ENCODE data around the gene RNF10. TPM values are rescaled to one million over a fixed set of nuclear protein-coding genes. Genes with fewer than 3 reads are reported as not detected.

Gene RNF10
- total RNA-seq, 1 donor from 2014 or later: 274 TPM

- intact Hi-C loops (cut with micrococcal nuclease): no loop called here
- no peak for DNase-seq
- Histone ChIP-seq H3K4me3 (no peak overlapping the region), H3K27me3 (ENCODE audit: low read depth) (no peaks in the 10 kb centered on the region), H3K9me3 (replicated peaks) (no peaks in the 10 kb centered on the region), H3K36me3 (no peaks in the 10 kb centered on the region), H3K27ac (replicated peaks) (peak overlapping the region; percentile 92), H3K4me1 (peaks cover 19% of the 10 kb centered on the region)
- TF ChIP-seq CTCF (IDR thresholded peaks at IDR 0.05; ENCODE audit: borderline replicate concordance): no peak
Measured at GRCh38 chr12:120590741-120591407, 56.7 kb downstream of the RNF10 start.

- intact Hi-C loops (cut with micrococcal nuclease): no loop called here
- Histone ChIP-seq H3K36me3 (no peaks in the 10 kb centered on the region), H3K27me3 (ENCODE audit: low read depth) (peaks cover 5% of the 10 kb centered on the region), H3K4me1 (peaks cover 19% of the 10 kb centered on the region), H3K9me3 (replicated peaks) (no peaks in the 10 kb centered on the region), H3K4me3 (no peak overlapping the region), H3K27ac (replicated peaks) (no peak overlapping the region)
- no peak for TF ChIP-seq CTCF (IDR thresholded peaks at IDR 0.05; ENCODE audit: borderline replicate concordance)
- no peak for DNase-seq
Measured at GRCh38 chr12:120592121-120593049, 58.2 kb downstream of the RNF10 start.

- TF ChIP-seq CTCF (IDR thresholded peaks at IDR 0.05; ENCODE audit: borderline replicate concordance): no peak
- intact Hi-C loops (cut with micrococcal nuclease): no loop called here
Measured at GRCh38 chr12:120596901-120597300, 62.7 kb downstream of the RNF10 start.

GRCh38 chr12:120597861-120598260 is 63.7 kb downstream of the RNF10 start:
- Histone ChIP-seq H3K9me3 (replicated peaks) (no peaks in the 10 kb centered on the region), H3K27me3 (ENCODE audit: low read depth) (peaks cover 6% of the 10 kb centered on the region), H3K36me3 (no peaks in the 10 kb centered on the region), H3K4me3 (no peak overlapping the region), H3K4me1 (peaks cover 7% of the 10 kb centered on the region), H3K27ac (replicated peaks) (no peak overlapping the region)
- TF ChIP-seq CTCF (IDR thresholded peaks at IDR 0.05; ENCODE audit: borderline replicate concordance): no peak
- intact Hi-C loops (cut with micrococcal nuclease): no loop called here
- DNase-seq: no peak

More at GRCh38 chr12:120596901-120597300, 62.7 kb downstream of the RNF10 start:
- Histone ChIP-seq H3K4me3 (no peak overlapping the region), H3K4me1 (peaks cover 7% of the 10 kb centered on the region), H3K27me3 (ENCODE audit: low read depth) (peaks cover 6% of the 10 kb centered on the region), H3K27ac (replicated peaks) (no peak overlapping the region), H3K9me3 (replicated peaks) (no peaks in the 10 kb centered on the region), H3K36me3 (no peaks in the 10 kb centered on the region)
- no peak for DNase-seq

GRCh38 chr12:120598674-120599463 is 64.7 kb downstream of the RNF10 start:
- Histone ChIP-seq H3K36me3 (no peaks in the 10 kb centered on the region), H3K4me3 (no peak overlapping the region), H3K4me1 (peaks cover 7% of the 10 kb centered on the region), H3K27ac (replicated peaks) (peak overlapping the region; percentile 18), H3K27me3 (ENCODE audit: low read depth) (peaks cover 6% of the 10 kb centered on the region), H3K9me3 (replicated peaks) (no peaks in the 10 kb centered on the region)
- DNase-seq: no peak
- intact Hi-C loops (cut with micrococcal nuclease): no loop called here
- no peak for TF ChIP-seq CTCF (IDR thresholded peaks at IDR 0.05; ENCODE audit: borderline replicate concordance)
